Measurements from ENCODE around the gene ATP6V1F.

ATP6V1F gene

DNA sequence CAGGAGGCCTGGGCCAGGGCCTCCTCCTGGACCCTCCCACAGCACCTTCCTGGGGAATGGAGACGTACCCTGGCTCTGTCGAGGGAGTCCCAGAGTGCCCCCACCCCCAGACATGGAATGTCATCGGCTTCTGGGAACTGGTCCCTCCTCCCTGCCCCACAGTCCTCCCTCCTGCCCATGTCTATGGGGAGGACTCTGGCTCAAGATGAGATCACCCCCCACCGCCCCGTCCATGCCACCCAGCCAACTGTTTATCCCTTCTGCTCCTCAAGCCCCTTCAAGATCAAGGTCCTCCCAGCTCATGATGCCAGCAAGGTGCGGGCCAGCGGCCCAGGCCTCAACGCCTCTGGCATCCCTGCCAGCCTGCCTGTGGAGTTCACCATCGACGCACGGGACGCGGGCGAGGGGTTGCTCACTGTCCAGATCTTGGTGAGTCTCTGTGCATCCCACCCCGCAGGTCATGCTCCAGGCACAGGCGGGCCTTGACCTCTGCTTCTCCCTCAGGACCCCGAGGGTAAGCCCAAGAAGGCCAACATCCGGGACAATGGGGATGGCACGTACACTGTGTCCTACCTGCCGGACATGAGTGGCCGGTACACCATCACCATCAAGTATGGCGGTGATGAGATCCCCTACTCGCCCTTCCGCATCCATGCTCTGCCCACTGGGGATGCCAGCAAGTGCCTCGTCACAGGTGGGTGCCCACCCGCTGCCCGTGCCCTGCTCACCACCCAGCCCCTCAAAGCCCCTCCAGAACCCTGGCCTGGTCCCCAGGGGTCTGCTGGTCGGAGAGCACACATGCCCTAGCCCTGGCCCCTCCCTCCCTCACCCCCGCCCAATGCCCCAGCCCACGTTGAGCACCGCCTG is 14.1 kb upstream of the ATP6V1F start:
- DNase-seq (ENCODE audit: low spot score), result no peak

DNA sequence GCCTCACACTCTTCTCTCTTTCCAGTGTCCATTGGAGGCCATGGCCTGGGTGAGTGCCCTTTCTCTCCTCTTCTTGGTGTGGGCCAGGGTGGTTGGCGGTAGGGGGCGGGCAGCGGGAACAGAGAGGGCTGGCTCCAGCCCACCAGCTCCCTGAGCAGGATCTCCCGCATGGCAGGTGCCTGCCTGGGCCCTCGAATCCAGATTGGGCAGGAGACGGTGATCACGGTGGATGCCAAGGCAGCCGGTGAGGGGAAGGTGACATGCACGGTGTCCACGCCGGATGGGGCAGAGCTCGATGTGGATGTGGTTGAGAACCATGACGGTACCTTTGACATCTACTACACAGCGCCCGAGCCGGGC is 13.5 kb upstream of the ATP6V1F start:
- DNase-seq (ENCODE audit: low spot score), result no peak

DNA sequence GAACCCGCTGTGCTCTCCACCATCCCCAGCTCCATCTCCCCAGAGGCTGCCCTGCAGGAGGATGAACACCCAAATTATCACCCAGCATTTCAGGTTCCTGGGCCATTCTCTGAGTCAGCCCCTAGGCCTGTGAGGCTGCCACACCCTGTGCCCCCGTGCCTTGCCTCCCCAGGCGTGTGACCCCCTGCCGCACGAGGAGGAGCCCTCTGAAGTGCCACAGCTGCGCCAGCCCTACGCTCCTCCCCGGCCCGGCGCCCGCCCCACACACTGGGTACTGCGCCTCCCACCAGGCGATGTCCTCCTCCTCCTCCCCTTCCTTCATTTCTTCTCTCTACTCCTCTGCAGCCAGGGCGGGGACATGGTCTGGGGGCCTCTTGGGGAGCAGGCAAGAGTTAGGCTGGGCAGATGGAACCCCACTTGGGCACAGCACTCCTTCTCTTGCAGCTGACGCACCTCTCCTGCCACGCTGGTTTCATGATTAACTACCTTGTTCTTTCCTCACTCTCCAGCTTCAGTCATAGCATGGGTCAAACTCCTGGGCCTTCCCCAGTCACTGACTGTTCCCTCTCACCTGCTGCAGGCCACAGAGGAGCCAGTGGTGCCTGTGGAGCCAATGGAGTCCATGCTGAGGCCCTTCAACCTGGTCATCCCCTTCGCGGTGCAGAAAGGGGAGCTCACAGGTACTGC is 12.7 kb upstream of the ATP6V1F start:
- DNase-seq (ENCODE audit: low spot score), result no peak

DNA sequence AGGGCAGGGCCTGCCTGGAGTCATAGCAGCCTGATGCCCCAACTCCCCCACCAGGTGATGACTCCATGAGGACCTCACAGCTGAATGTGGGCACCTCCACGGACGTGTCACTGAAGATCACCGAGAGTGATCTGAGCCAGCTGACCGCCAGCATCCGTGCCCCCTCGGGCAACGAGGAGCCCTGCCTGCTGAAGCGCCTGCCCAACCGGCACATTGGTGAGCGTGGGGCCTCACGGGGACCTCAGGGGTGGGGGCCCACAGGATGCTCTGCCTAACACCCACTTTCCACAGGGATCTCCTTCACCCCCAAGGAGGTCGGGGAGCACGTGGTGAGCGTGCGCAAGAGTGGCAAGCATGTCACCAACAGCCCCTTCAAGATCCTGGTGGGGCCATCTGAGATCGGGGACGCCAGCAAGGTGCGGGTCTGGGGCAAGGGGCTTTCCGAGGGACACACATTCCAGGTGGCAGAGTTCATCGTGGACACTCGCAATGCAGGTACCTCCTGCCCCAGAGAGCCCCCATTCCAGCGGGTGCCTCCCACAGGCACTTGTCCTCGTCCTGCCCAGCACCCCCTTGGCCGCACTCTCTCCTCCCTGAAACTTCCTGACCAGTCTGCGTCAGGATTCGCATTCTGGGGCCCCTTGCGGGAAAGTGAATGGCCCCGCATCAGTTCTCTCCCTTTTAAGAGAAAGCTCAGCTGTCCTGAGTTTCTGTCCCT is 10.0 kb upstream of the ATP6V1F start:
- DNase-seq (ENCODE audit: low spot score), result no peak

DNA sequence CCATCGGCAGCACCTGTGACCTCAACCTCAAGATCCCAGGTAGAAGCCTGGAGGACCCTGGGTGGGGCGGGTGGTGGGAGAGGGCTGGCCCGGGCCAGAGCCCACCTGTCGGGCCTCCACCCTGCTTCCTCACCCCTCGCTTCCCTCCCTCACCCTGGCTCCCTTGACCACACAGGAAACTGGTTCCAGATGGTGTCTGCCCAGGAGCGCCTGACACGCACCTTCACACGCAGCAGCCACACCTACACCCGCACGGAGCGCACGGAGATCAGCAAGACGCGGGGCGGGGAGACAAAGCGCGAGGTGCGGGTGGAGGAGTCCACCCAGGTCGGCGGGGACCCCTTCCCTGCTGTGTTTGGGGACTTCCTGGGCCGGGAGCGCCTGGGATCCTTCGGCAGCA is 8.9 kb upstream of the ATP6V1F start:
- DNase-seq (ENCODE audit: low spot score), result no peak

DNA sequence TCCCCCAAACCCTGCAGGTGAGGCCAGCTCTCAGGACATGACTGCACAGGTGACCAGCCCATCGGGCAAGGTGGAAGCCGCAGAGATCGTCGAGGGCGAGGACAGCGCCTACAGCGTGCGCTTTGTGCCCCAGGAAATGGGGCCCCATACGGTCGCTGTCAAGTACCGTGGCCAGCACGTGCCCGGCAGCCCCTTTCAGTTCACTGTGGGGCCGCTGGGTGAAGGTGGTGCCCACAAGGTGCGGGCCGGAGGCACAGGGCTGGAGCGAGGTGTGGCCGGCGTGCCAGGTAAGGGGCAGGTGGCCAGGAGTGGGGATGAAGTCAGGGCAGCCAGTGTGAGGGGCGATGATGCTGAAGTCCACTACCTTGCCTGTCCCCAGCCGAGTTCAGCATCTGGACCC is 8.3 kb upstream of the ATP6V1F start:
- DNase-seq (ENCODE audit: low spot score), result no peak

DNA sequence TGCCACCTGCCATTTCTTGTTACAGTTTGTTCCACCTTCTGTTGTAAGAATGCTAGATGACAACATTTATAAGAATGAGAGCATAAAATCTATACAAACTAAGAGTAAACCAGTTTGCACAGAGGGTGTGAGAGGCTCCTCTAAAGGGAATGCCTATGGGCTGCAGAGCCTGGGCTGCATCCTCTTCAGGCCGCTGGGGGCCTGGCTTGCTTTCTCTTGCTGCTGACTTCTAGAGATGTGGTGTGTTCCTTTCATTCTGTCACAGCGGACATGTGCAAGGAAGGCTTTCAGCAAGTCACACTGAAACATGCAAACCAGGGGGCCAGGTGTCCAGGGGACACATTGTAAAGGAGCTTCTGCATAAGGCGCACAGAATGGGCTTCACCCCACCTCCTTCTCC is 7.1 kb upstream of the ATP6V1F start:
- DNase-seq (ENCODE audit: low spot score), result no peak

DNA sequence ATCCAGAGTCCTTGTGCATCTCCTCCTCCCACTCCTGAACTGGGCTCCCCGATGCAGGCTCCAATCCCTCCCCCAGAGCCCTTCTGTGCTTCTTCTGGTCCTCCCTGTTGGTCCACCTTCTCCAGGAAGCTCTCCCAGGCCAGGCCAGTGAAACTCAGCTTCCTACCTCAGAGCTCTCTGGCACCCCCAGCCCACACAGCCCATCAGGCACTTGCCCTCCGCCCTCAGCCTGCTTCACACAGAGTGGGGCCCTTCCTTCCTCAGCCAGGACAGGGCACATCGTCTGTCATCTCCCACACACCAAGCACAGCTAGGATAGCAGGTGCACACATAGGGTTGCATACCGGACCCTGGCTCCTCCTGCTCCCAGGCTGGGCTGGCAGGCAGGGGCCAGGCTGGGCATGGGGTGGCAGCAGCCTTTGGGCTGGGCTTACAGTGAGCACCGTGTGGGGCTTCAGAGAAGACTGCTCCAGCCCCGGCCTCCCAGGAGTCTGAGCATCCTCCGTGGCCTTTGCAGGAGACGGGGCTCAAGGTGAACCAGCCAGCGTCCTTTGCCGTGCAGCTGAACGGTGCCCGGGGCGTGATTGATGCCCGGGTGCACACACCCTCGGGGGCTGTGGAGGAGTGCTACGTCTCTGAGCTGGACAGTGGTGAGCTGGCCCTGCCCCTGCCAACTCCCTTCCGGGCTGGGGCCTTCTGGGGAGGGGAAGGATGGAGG is 6.5 kb upstream of the ATP6V1F start:
- no peak for DNase-seq (ENCODE audit: low spot score)

DNA sequence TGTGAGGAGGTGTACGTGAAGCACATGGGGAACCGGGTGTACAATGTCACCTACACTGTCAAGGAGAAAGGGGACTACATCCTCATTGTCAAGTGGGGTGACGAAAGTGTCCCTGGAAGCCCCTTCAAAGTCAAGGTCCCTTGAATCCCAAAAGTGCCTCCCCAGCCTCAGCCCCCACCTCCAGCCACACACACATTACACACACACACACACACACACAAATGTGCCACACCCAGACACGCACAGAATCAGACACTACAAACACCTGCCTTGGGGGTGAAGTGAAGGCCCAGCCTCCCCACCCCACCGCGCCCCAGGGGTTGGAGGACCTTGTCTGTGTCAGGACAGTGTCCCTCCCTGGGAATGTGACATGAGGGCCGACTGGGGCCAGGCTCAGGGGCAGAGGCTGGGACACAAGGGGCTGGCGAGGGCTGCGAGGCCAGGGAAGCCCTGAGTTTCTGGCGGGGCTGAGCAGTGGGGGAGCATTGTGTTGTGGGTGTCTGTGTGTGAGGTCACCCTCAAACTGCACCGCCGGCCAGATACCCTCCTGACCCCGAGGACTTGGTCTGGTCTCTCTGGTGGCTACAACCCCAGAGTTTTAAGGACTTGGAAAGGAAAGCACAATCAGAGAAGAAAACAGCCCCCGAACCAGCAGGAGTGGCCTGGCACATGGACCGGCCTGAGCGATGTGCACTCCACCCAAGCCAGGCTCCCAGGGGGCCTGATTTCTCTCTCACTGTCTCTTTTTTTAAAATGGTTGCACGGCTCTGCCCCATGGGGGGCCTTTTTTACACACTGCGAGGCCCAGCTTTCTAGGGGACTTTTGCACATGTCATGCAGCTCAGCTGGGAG is 4.0 kb upstream of the ATP6V1F start:
- no peak for DNase-seq (ENCODE audit: low spot score)

DNA sequence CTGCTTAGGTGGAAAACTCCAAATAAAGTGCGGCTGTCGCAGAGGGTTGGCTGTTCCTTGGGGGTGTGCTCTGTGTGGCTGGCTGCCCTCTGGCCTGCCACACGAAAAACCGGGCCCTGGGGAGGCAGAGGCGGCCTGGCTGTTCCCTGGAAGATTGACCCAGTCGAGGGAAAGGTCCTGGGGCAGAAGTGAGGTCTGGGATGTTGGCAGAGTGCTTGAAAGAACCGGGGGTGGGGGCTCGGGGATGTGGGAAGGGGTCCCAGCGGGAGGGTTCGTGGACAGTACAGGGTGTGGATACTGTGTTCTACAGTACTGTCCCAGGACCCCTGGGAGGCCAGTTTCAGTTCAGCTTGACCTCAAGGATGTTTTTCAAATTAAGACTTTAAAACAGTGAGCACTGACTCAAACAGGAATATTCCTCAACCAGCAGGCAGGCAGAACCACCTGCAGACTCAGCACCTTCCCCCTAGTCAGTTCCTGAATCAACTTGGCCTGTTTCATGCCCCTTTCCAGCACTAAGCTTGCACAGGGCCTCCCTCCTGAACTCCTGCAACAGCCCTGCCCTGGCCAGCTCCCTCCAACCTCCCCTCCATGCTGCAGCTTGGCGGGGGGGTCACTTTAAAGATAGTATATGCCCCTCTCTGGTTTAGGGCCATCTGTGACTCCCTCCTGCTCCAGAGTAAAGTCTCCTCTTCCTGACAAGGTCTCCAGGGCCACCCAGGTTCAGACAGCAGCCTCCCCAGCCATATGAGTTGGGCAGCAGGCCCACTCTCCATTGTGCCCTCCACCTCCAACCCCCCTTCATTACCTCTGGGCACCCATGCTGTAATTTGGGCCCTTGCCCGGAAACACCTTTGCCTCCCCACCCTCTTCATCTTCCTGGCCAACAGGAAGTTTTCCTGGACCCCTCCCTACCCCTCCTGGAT is 3.2 kb upstream of the ATP6V1F start:
- DNase-seq (ENCODE audit: low spot score), result no peak

DNA sequence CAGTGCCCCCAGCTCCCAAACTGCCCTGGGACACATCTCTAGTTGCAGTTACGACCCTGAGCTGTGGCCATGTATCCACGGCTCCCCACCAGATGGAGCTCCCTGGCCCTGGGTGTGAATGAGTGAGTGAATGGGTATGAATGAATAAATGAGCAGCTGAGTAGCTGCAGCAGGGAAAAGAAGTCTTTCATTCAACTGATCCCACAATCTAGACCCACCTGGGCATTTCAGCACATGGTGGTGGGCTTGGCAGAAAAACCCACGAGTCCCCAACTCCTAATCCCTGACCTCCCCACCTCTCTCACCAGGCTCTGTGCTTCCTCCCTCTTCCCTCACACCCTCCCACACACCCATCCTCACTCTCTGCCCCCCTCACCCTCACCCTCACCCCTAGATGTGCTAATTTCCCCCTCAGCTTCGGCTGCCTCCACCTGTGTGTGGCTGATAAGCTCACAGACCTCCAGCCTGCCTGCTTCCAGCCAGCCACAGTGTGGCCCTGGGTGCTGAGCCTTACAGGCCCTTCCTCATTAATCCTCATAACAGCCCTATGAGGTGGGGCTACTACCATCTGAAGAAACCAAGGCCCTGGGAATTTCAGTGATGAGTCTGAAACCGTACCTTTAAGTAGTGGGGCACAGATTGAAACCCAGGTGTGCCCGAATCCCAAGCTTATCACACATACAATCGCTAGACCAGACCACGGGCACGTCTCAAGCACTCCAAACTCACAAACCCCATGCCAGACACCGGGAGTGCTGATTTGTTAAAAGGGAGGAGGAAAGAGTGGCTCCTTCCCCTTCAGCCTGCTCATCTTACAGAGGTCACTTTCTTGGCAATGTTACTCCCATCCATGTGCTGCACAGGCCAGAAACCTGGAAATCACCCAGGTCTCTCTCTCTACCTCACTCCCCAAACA is 2.2 kb upstream of the ATP6V1F start:
- DNase-seq (ENCODE audit: low spot score), result no peak

DNA sequence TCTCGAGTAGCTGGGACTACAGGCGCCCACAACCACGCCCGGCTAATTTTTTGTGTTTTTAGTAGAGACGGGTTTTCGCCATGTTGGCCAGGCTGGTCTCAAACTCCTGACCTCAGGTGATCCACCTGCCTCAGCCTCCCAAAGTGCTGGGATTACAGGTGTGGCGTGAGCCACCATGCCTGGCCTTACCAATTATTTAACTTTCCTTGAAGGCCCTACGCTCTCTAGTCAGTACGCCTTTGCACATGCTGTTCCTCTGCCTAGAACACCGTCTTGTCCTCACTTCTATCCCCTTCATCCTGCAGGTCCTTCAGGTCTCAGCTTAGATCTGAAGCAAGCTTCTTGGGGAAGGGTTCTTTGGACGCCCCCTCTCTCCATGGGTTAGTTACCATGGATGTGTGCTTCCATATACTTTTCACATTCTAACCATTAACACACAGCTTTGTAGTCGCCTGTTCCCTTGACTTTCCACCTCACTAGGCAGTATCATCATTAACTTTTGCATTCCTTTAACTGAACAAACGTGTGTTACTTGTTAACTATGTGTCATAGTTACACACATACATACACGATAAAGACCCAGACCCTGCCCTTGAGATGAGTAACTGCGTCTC is 592 bp upstream of the ATP6V1F start:
- no peak for DNase-seq (ENCODE audit: low spot score)

DNA sequence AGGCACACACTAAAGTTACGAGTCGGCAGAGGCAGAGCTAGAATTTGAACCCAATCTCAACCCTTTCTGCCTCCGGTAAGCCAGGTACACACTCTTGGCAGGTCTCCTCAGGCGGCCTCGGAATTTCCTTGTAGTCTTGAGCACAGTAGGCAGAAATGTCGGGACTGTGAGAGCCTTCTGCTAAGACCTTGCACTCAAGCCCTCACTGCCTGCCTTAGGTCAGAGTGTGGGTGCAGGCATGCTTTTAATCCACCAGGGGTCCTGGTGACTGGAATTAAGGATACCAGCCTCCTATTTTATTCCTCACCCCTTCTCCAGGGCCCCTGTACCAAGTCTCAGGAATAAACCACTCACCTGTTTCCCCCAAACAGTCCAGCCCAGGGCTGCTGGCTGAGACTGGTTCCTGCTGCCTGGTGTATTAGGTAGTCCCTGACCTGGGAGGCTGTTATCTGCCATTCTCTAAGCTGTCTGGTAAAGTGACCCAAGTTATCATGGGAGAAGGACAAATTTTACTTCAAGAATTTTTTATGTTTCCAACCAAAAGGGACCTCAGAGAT is 855 bp downstream of the ATP6V1F start:
- DNase-seq (ENCODE audit: low spot score), result no peak

DNA sequence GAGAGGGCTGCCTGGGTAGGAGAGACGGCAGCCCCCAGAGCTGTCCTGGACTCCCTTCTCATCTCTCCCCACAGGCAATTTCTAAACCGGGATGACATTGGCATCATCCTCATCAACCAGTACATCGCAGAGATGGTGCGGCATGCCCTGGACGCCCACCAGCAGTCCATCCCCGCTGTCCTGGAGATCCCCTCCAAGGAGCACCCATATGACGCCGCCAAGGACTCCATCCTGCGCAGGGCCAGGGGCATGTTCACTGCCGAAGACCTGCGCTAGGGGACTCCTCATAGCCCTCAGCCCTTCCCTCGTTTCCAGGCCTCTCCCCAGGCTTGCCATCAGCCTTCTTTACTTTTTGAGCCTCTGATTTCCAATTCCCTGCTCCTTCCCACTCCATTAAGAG is 2.6 kb downstream of the ATP6V1F start:
- DNase-seq (ENCODE audit: low spot score), result no peak

DNA sequence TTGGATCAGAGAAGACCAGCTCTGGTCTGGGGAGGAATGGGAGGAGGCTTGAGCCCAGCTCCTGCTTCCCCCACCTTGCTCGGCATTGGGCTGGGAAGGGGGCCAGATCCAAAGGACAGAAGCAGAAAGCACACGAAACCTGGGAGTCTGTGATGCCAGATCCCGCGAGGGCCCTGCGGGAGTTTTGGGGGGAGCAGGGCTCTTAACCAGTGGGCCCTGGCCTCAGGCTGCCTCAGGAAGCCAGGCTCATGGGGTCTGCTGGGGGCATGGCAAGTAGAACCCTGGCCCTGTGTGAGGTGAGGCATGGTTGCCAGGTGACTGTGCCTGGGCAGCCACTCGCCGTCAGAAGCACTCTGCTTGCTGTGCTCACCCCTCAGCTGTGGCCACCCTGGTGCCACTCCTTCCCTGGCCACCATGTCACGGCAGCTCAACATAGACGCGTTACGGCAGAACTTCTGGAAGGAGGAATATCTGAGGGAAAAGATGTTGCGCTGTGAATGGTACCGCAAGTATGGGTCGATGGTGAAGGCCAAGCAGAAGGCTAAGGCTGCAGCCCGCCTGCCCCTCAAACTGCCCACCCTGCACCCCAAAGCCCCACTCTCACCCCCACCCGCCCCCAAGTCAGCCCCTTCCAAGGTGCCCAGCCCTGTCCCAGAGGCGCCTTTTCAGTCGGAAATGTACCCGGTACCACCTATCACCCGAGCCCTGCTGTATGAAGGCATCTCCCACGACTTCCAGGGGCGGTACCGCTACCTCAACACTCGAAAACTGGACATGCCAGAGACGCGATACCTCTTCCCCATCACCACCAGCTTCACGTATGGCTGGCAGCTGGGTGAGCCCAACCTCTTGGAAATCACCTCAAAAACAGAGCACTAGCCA is 3.6 kb downstream of the ATP6V1F start:
- DNase-seq (ENCODE audit: low spot score), result no peak

DNA sequence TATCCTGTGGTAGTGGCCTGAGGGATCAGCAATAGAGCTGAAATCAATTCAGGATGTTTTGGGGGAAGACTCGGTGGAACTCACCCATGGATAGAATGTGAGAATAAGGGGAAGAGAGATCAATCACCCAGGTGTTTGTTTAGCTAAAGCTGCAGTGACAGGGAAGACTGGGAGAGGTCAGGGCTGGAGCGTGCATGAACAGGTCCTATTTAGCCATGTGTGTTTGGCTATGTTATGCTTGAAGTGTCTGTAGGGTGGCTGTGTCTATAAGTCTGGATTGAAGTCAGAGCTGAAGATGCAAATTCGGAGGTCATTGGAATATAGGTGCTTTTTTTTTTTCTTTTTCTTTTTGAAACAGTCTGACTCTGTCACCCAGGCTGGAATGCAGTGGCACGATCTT is 4.6 kb downstream of the ATP6V1F start:
- DNase-seq (ENCODE audit: low spot score), result no peak

DNA sequence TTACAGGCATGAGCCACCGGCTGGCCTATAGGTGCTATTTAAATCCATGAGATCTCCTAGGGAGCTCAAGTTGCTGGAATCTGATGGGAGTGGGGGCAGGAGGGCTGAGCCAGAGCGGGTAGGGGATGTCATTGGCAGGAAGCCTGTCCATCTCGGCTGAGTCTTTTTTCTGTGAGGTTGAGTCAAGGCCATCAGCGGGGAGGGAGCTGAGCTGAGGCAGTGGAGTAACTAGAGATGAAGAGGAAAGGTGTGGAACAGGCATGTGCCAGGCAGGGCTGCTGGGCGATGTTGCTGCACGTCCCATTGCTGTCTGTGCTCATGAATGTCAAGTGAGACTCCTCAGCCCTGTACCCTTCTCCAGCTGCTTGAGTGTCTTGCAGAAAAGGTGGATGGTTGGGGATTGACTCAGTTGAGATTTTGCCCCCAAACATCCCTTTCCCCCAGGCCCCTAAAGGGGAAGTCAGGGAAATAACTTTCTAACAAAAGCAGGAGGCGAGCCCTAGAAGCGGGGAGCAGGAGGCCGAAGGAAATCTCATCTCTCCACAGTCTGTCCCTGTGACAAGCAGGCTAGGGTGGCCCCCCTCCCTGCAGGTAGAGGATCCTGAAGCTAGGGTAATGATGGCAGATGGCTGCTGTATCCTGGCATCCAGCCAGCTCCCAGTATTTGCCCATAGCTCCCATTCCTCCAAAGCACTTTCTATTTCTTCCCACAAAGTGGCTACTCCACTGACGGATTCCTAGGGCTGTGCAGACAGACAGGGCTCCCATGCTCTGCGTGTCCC is 5.4 kb downstream of the ATP6V1F start:
- DNase-seq (ENCODE audit: low spot score), result no peak
